DND-41 (cell line): ENCODE data around the gene BRINP3.

Experiments used
- ATAC-seq: fragments of 200-7000 bp; cut with Tn5 transposase; 3 replicates; pipeline ENCODE4 v1.9.1; 2021; ENCODE audit warnings: low read depth; ENCODE audit not compliant: insufficient read depth
- DNase-seq: peaks from one replicate; pipeline ENCODE4 v3.0.0-alpha.2; 2020
- H2AFZ ChIP-seq: 2 replicates; pipeline ENCODE4 v1.6.0; 2012; ENCODE audit warnings: low read depth, low read length
- H3K27ac ChIP-seq: 2 replicates; pipeline ENCODE4 v1.5.1; 2012; ENCODE audit warnings: low read length, inconsistent platforms
- H3K27me3 ChIP-seq: fragments of 200-600 bp; sonication (generic); 2 replicates; pipeline ENCODE4 v1.6.0; 2012; ENCODE audit warnings: low read length, mild to moderate bottlenecking, inconsistent platforms; ENCODE audit not compliant: insufficient read depth, poor library complexity
- H3K36me3 ChIP-seq: 2 replicates; pipeline ENCODE4 v1.5.1; 2012; ENCODE audit warnings: low read length, inconsistent platforms; ENCODE audit not compliant: insufficient read depth
- H3K4me1 ChIP-seq: 2 replicates; pipeline ENCODE4 v1.5.1; 2012; ENCODE audit warnings: mild to moderate bottlenecking, low read length; ENCODE audit not compliant: insufficient read depth
- H3K4me2 ChIP-seq: 2 replicates; pipeline ENCODE4 v1.6.0; 2012; ENCODE audit warnings: mild to moderate bottlenecking, moderate library complexity, low read length, inconsistent platforms; ENCODE audit not compliant: insufficient read depth
- H3K4me3 ChIP-seq, 2 experiments: fragments of 200-600 bp in 1 of 2; shearing (Covaris generic) in 1 of 2; 2 replicates each; pipeline ENCODE4 v1.5.1; 2012 to 2016; ENCODE audit warnings: inconsistent platforms in 2 of 2, low read length in 2 of 2, mild to moderate bottlenecking in 2 of 2, low read depth in 1 of 2, moderate library complexity in 1 of 2
- H3K79me2 ChIP-seq: 2 replicates; pipeline ENCODE4 v1.6.0; 2012; ENCODE audit warnings: low read length, inconsistent platforms; ENCODE audit not compliant: insufficient read depth
- H3K9ac ChIP-seq: 2 replicates; pipeline ENCODE4 v1.6.0; 2012; ENCODE audit warnings: low read depth, mild to moderate bottlenecking, inconsistent platforms, low read length, moderate library complexity
- H3K9me3 ChIP-seq: 2 replicates; pipeline ENCODE4 v1.5.1; 2012; ENCODE audit warnings: low read length, moderate library complexity, mild to moderate bottlenecking, inconsistent platforms; ENCODE audit not compliant: insufficient read depth, severe bottlenecking
- H4K20me1 ChIP-seq: 2 replicates; pipeline ENCODE4 v1.6.0; 2012; ENCODE audit warnings: low read length; ENCODE audit not compliant: insufficient read depth
- EZH2 ChIP-seq: IDR thresholded peaks from 3 replicates; pipeline ENCODE4 v1.6.1; 2012; ENCODE audit warnings: borderline replicate concordance, low read depth, mild to moderate bottlenecking, moderate library complexity, low read length, inconsistent platforms; ENCODE audit not compliant: severe bottlenecking
- TF ChIP-seq, protein P1 (sequence below): IDR thresholded peaks from 2 replicates; pipeline ENCODE4 v1.5.1; 2012; ENCODE audit warnings: borderline replicate concordance, low read length, moderate library complexity, mild to moderate bottlenecking; ENCODE audit not compliant: poor library complexity, severe bottlenecking; ENCODE audit errors: extremely low read depth

The BRINP3 gene

DNA sequence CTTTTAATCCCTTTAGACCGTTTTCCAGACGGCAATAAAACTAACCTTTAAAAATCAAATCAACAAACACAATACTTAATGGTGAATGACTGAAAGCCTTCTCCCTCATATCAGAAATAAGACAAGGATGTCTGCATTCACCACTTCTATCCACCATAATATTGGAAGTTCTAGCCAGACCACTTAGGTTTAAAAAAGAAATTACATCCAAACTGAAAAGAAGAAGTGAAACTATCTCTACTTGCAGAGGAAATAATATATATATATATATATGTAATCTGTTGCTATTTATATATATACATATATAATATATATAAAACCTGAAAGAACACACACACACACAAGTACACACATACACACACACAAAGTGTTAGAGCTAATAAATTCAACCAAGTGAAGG, 100.4 kb downstream of the BRINP3 start:
- ATAC-seq (no peak), DNase-seq (no peak)
- Histone ChIP-seq H3K27me3 (no peaks in the 10 kb centered on the region), H3K36me3 (no peaks in the 10 kb centered on the region), H3K4me1 (no peaks in the 10 kb centered on the region), H3K4me2 (no peak overlapping the region), H3K79me2 (no peaks in the 10 kb centered on the region), H3K27ac (no peak overlapping the region), H3K9ac (no peak overlapping the region), H3K4me3 (no peak overlapping the region), H4K20me1 (no peaks in the 10 kb centered on the region), H3K9me3 (no peaks in the 10 kb centered on the region), H2AFZ (no peak overlapping the region)
- no peak for TF ChIP-seq EZH2
- TF ChIP-seq, protein P1, sequence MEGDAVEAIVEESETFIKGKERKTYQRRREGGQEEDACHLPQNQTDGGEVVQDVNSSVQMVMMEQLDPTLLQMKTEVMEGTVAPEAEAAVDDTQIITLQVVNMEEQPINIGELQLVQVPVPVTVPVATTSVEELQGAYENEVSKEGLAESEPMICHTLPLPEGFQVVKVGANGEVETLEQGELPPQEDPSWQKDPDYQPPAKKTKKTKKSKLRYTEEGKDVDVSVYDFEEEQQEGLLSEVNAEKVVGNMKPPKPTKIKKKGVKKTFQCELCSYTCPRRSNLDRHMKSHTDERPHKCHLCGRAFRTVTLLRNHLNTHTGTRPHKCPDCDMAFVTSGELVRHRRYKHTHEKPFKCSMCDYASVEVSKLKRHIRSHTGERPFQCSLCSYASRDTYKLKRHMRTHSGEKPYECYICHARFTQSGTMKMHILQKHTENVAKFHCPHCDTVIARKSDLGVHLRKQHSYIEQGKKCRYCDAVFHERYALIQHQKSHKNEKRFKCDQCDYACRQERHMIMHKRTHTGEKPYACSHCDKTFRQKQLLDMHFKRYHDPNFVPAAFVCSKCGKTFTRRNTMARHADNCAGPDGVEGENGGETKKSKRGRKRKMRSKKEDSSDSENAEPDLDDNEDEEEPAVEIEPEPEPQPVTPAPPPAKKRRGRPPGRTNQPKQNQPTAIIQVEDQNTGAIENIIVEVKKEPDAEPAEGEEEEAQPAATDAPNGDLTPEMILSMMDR, result no peak

DNA sequence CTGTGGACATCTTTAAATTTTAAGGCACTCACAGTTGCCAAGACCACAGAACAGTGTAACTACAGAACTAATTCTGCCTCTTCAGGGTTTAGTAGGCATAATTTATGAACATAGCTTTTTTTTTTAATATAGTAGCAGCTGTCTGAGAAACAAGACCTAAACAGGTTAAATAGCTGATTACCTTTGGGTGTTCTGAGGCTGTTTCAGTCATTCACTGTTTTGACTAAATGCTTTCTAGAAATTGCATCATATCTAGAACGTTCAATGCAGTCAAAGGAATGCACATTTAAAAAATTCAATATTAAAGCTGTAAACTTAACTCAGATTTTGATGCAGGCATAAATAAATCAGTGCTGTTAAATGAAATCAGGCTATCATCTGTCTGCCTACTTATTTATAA, 101.6 kb downstream of the BRINP3 start:
- DNase-seq (no peak), ATAC-seq (no peak)
- H2AFZ ChIP-seq, result no peak overlapping the region
- H3K9ac ChIP-seq, result no peak overlapping the region
- H4K20me1 ChIP-seq, result no peaks in the 10 kb centered on the region
- no peaks in the 10 kb centered on the region for H3K9me3 ChIP-seq
- H3K4me3 ChIP-seq, result no peak overlapping the region
- no peaks in the 10 kb centered on the region for H3K27me3 ChIP-seq
- no peak overlapping the region for H3K27ac ChIP-seq
- no peaks in the 10 kb centered on the region for H3K36me3 ChIP-seq
- H3K79me2 ChIP-seq, result no peaks in the 10 kb centered on the region
- H3K4me1 ChIP-seq, result no peaks in the 10 kb centered on the region
- no peak for TF ChIP-seq EZH2
- TF ChIP-seq, protein P1, result no peak
- no peak overlapping the region for H3K4me2 ChIP-seq

DNA sequence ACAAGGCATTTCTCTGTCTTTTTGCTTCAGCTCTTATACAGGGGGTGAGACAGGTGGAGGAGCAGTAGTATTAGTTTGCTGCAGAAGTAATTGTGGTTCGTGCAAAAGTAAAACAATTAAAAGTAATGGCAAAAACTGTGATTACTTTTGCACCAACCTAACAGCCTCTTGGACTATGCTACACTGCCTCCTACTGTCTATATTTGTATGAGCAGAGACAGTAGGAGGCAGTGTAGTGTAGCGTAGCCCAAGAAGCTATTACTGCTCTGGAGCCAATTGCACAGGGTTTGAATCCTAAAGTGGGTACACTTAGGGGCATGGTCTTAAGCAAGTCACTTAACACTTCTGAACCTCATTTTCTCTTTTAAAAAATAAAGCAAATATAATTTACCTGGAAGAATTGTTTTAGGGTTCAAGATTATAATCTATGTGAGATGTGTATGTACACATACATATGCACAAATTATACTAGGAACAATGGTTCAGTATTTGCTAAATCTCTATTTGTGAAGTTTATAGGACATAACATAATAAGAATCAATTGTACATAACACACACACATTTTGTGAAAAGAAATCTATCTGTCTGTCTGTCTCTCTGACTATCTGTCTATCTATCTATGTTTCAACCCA, 103.8 kb downstream of the BRINP3 start:
- H2AFZ ChIP-seq, result no peak overlapping the region
- no peaks in the 10 kb centered on the region for H3K27me3 ChIP-seq
- no peak overlapping the region for H3K4me2 ChIP-seq
- H3K36me3 ChIP-seq, result no peaks in the 10 kb centered on the region
- no peaks in the 10 kb centered on the region for H3K4me1 ChIP-seq
- ATAC-seq (peak; percentile 76), DNase-seq (no peak)
- no peak overlapping the region for H3K9ac ChIP-seq
- H3K4me3 ChIP-seq, result no peak overlapping the region
- TF ChIP-seq EZH2, result no peak
- TF ChIP-seq, protein P1, result peak; percentile 63
- H3K27ac ChIP-seq, result no peak overlapping the region
- H4K20me1 ChIP-seq, result no peaks in the 10 kb centered on the region
- no peaks in the 10 kb centered on the region for H3K79me2 ChIP-seq
- no peaks in the 10 kb centered on the region for H3K9me3 ChIP-seq
